Renal pelvis (tissue), 12 donors: ENCODE data around the gene STARD8. TPM values are rescaled to one million over a fixed set of nuclear protein-coding genes. Genes with fewer than 3 reads are reported as not detected.
"Not testable (repeated sequence)": the region's sequence is repeated elsewhere in the genome, so short reads cannot be mapped to it uniquely, and the experiment has no call there.

Experiments
- DNase-seq: peaks from one replicate; pipeline ENCODE4 v3.0.0-alpha.2; 2013
- long read RNA-seq, 16 experiments: transcript quantifications; one replicate each; lab custom pipeline, GENCODE V29; 2026
- polyA plus RNA-seq, 3 donors: library from polyadenylated mRNA; unstranded; fragments of 120-200 nt; gene quantifications; one replicate each; pipeline ENCODE4 v1.2.1, GENCODE V29; 2013; ENCODE audit not compliant: insufficient read length in 3 of 3

Gene STARD8, protein sequence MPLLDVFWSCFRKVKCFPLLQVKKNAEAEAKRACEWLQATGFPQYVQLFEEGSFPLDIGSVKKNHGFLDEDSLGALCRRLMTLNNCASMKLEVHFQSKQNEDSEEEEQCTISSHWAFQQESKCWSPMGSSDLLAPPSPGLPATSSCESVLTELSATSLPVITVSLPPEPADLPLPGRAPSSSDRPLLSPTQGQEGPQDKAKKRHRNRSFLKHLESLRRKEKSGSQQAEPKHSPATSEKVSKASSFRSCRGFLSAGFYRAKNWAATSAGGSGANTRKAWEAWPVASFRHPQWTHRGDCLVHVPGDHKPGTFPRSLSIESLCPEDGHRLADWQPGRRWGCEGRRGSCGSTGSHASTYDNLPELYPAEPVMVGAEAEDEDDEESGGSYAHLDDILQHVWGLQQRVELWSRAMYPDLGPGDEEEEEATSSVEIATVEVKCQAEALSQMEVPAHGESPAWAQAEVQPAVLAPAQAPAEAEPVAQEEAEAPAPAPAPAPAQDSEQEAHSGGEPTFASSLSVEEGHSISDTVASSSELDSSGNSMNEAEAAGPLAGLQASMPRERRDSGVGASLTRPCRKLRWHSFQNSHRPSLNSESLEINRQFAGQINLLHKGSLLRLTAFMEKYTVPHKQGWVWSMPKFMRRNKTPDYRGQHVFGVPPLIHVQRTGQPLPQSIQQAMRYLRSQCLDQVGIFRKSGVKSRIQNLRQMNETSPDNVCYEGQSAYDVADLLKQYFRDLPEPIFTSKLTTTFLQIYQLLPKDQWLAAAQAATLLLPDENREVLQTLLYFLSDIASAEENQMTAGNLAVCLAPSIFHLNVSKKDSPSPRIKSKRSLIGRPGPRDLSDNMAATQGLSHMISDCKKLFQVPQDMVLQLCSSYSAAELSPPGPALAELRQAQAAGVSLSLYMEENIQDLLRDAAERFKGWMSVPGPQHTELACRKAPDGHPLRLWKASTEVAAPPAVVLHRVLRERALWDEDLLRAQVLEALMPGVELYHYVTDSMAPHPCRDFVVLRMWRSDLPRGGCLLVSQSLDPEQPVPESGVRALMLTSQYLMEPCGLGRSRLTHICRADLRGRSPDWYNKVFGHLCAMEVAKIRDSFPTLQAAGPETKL
- polyA plus RNA-seq: 10 to 100 TPM; 20.3 to 22.9 (median 21.0) TPM
- long read RNA-seq, donor 1, full-length matches to known transcripts: 1 of 1 reads
- long read RNA-seq, donor 1, partial matches to known transcripts: 0 of 1 reads
- long read RNA-seq, donor 1, other reads (novel, unspliced or antisense): 0 of 1 reads
- long read RNA-seq, donor 2, full-length matches to known transcripts: 2 of 2 reads
- long read RNA-seq, donor 2, partial matches to known transcripts: 0 of 2 reads
- long read RNA-seq, donor 2, other reads (novel, unspliced or antisense): 0 of 2 reads
- long read RNA-seq, donor 3: 0 reads
- long read RNA-seq, donor 4, full-length matches to known transcripts: 1 of 12 reads
- long read RNA-seq, donor 4, partial matches to known transcripts: 11 of 12 reads
- long read RNA-seq, donor 4, other reads (novel, unspliced or antisense): 0 of 12 reads
- long read RNA-seq, donor 5, full-length matches to known transcripts: 1 of 1 reads
- long read RNA-seq, donor 5, partial matches to known transcripts: 0 of 1 reads
- long read RNA-seq, donor 5, other reads (novel, unspliced or antisense): 0 of 1 reads
- long read RNA-seq, donor 6, full-length matches to known transcripts: 5 of 10 reads
- long read RNA-seq, donor 6, partial matches to known transcripts: 5 of 10 reads
- long read RNA-seq, donor 6, other reads (novel, unspliced or antisense): 0 of 10 reads
- long read RNA-seq, donor 7, full-length matches to known transcripts: 1 of 1 reads
- long read RNA-seq, donor 7, partial matches to known transcripts: 0 of 1 reads
- long read RNA-seq, donor 7, other reads (novel, unspliced or antisense): 0 of 1 reads
- long read RNA-seq, donor 8: 0 reads
- long read RNA-seq, donor 9: 0 reads
- long read RNA-seq, donor 10: 0 reads
- long read RNA-seq, donor 11: 0 reads
- long read RNA-seq, donor 12, full-length matches to known transcripts: 1 of 8 reads
- long read RNA-seq, donor 12, partial matches to known transcripts: 7 of 8 reads
- long read RNA-seq, donor 12, other reads (novel, unspliced or antisense): 0 of 8 reads
- long read RNA-seq, donor 13: 0 reads
- long read RNA-seq, donor 14, full-length matches to known transcripts: 2 of 7 reads
- long read RNA-seq, donor 14, partial matches to known transcripts: 5 of 7 reads
- long read RNA-seq, donor 14, other reads (novel, unspliced or antisense): 0 of 7 reads
- long read RNA-seq, donor 15, full-length matches to known transcripts: 2 of 2 reads
- long read RNA-seq, donor 15, partial matches to known transcripts: 0 of 2 reads
- long read RNA-seq, donor 15, other reads (novel, unspliced or antisense): 0 of 2 reads
- long read RNA-seq, donor 16, full-length matches to known transcripts: 1 of 11 reads
- long read RNA-seq, donor 16, partial matches to known transcripts: 10 of 11 reads
- long read RNA-seq, donor 16, other reads (novel, unspliced or antisense): 0 of 11 reads

DNA sequence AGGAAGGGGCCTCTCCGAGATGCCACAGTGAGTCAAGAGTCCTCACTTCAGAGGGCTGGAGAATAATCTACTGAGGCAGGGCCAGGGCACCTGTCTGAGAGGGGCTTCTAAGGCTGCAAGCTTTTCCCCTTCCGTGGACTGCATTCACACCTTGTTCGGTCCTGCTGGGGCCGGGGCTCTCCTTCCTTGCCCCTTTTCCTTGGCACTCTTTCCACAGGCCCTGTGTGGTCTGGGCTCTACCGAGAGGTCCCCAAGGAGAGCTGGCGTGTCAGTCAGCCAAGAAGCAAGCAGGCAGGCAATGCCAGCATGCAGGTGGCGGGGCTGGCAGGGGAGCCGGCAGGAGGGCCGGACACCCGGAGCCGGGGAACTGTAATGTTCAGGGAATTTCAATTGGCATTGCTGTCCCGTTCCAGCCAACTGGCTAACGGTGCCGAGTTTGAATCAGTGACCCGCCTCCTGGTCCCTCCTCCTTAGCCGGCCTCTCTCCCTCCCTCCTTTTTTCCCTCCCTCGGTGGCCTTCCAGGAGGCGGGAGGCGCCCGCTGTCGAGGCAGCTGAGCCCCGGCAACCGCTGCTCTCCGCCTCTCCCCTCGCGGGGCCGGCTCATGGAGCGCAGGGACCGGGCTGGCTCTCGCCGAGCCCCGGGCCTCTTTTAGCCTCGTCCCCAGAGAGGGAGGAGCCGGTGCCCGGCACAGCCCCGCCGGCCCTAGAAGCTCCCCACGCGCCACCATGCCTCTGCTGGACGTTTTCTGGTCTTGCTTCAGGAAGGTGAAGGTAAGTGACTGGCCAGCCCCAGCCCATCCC is at the start of gene STARD8:
STARD8 (plus strand) TSS at position 511 of the 802 bp plus-strand sequence; CDS start at position 728, 217 bp downstream.
- peak; percentile 29 for DNase-seq

DNA sequence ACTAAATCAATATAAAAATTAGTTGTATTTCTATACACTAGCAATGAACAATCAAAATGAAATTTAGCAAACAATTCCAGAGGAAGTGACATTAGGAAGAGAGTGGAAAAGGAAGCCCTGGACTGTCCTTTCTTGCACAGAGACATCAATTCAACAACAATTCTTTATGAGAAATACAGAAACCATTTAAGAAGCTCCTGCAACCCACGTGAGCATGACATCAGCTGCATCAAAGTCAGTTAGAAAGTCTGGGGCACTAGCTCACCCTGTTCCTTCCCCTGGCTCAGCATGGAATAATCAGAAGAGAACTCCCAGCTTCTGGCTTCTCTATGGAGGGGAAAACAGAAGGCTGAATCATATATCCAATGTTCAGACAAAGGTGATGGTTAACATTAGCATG is 48.6 kb upstream of the STARD8 start:
- no peak for DNase-seq

DNA sequence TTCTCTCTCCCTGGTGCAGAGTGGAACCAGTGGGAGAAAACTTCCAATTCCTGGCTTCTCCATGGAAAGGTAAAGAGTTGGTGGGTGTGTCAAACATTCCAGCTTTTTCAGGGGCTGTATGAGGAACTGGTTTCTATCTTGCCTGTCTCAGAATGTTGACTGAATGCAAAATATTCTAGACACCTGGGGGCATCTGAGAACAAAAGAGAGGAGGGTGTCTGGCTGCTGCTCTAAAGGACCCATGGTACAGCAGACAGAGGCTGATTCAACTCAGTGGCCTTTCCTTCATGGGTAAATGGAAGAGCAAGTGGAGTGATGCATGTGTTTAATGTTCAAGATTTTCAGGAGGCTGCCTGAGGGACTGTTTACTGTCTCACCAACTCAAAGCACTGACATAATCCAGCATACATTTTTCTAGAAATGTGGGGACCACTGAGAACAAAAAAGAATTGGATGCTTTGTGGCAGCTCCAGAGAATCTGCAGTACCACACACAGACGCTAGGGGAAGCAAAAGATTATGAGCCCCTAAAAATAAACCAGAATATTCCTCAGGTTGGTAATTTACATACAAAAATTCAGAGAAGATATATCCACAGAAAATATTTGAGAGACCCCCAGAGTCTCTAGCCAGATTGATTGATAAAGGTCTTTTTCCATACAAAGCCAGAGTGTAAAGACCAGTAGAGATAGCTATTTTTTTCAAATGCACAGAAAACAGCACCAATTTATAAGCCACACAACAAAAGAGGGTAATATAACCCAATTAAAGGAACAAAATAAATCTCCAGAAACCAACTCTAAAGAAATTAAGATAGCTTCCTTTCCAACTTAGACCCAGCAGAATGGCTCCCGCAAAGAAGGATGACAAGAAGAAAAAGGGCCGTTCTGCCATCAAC is 48.0 kb upstream of the STARD8 start:
- no peak for DNase-seq

DNA sequence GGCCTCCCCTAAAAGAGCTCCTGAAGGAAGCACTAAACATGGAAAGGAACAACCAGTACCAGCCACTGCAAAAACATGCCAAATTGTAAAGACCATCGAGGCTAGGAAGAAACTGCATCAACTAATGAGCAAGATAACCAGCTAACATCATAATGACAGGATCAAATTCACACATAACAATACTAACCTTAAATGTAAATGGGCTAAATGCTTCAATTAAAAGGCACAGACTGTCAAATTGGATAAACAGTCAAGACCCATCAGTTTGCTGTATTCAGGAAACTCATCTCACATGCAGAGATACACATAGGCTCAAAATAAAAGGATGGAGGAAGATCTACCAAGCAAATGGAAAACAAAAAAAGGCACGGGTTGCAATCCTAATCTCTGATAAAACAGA is 43.2 kb upstream of the STARD8 start:
- DNase-seq: not testable (repeated sequence)

DNA sequence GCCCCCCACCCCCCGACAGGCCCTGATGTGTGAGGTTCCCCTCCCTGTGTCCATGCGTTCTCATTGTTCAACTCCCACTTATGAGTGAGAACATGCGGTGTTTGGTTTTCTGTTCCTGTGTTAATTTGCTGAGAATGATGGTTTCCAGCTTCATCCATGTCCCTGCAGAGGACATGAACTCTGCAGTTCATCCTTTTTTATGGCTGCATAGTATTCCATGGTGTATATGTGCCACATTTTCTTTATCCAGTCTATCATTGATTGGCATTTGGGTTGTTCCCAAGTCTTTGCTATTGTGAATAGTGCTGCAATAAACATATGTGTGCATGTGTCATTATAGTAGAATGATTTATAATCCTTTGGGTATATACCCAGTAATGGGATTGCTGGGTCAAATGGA is 32.7 kb upstream of the STARD8 start:
- not testable (repeated sequence) for DNase-seq

DNA sequence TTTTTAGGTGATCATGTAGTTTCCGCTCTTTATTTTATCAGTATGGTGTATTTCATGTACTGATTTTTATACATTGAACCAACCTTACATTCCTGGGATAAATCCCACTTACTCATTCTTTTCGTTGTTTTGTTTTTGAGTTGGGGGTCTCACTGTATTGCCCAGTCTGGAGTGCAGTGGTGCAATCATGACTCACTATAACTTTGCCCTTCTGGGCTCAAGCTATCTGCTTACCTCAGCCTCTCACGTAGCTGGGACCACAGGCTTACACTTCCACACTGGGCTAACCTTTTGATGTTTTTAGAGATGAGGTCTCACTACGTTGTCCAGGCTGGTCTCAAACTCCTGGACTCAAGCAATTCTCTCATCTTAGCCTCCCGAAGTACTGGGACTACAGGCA is 19.5 kb upstream of the STARD8 start:
- DNase-seq: no peak

DNA sequence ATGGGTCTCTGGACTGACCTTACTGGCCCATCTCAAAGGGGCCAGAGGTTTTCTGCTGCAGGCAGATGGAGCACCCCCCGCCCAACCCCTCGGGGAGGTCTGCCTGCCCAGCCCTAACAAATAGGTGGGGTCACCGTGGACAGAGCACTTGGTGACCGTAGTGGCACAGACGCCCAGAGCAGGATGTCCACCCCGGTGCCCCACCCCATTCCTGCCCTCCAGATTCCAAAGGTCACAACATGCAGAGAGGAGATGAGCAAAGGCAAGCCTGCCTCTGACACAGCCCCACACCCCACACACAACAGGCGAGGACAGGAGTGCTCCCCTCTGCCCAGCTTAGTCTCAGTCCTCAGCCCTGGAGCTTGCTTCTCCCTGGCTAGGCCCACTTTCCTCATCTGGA is 17.5 kb upstream of the STARD8 start:
- DNase-seq: not testable (repeated sequence)

DNA sequence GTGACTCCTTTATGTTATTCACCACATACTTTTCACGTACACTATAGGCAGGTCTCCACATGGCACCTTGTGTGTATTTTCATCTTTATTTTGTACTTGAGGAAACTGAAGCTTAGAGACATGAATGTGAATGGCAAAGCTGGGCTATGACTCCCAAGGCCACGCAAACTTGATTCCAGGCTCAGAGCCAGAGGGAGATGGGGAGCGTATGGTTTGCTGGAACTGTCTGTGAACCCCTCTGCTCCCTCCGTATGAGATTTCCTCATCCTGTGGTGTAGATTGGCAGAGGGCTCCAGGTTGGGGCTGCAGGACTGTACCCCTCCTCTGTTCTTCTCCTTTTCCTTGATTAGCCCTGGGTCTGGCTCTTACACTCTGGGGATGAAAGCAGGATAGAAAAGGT is 16.1 kb upstream of the STARD8 start:
- DNase-seq: no peak

DNA sequence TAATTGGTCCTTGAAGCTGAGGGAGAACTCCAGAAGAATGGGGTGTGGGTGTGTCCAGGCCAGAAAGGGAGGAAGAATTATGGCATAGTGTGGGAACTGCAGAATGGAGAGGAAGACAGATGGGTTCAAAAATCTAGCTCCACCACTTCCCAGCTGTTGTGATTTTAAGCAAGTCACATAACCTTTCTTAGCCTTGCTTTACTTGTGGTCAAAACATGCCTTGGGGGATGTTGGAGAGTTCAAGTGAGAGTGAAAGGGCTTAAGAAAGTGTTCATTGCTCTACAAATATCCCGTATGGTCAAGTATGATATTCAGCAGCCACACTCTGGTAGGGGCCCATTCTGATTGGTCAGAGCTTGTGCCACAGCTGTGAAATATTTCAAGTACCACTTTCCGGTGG is 15.0 kb upstream of the STARD8 start:
- no peak for DNase-seq

DNA sequence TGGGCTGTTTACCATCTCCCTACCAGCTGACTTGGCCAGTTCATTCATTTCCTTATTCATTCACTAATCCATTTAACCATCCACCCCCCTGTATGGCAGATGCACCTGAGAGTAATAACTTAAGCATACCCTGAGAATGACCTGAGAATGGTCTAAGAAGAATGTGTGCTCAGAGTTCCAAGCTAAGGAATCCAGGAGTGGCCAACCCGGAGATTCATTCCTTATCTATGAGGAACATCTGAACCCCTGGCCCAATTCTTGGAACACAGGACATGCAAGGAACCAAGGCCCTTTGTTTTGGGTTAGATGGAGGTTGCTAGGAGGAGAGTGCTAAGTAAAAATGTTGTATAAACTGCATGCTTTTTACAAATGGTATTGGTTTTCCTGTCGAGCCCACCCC is 13.5 kb upstream of the STARD8 start:
- DNase-seq: no peak

DNA sequence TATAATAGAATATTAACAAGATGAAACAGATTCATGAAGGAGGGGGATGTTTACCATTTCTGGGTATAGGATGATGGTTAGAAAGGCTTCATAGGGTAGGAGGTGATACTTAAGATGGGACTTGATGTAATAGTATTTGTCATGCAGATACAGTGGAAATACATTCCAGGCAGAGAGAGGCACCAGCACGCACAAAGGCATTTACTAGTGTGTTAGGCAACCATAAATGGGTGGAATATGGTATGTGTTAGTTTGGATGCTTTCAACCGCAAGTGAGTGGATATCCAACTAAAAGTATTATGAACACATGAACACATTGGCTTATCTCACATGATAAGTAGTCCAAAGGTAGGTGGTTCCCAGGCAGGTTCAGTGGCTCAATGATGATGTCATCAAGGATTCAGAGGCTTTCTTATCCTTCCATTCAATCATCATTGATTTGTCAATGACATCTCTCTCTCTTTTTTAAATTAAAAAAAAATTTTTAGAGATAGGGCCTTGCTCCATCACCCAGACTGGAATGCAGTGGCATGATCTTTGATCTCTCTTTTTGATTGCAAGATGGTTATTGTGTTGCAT is 12.7 kb upstream of the STARD8 start:
- DNase-seq: no peak

DNA sequence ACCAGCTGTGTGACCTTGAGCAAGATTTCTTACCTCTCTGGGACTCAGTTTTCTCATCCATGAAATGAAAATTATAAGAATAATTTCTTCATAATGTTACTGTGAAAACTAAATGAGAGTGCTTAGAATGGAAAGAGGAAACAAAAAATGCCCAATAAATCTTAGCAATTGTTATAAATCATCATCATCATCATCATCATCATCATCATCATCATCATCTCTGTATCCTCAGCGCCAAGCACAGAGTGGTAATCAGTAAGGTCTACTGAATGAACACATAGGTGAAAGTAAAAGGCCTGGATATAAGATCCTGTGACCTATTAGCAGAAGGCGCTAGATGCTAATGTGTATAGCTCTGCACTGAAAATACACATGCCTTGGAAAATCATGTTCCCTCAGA is 6.8 kb upstream of the STARD8 start:
- DNase-seq: no peak

DNA sequence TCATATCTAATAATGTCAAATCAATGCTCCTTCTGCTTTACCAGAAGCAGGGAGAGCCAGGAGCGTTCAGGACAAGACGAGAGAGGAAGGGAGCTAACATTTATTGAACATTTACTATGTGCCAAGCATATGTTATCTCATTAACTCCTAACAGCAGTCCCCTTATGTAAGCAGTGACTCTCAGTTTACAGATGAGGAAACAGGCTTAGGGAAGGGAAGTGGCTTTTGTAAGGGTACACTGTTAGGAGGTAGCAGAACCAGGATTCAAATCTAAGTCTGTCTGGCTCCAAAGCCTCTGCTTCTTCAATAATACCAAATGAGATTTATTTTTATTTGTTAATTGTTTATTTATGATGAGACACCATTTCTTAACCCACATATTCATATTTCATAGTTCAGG is 2.6 kb upstream of the STARD8 start:
- no peak for DNase-seq

DNA sequence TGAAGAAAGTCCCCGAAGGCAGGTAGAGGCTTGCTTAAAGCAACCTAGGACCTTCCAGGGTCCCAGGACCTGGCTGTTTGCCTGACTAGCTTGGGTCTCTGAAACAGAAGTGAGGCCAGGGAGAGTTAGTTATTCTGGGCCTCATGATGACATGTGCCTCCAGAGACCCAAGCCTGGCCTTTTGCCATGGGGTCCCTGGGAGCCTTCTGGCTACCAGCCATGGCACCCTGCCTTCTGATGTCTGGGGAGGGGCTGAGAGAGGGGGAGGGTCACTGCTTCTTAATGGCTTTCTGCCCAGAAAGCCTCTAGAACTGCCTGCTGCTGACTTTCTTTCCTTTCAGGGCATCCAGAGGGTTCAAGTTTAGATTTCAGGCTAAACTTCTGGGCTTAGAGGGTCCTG is 1.0 kb upstream of the STARD8 start:
- no peak for DNase-seq

DNA sequence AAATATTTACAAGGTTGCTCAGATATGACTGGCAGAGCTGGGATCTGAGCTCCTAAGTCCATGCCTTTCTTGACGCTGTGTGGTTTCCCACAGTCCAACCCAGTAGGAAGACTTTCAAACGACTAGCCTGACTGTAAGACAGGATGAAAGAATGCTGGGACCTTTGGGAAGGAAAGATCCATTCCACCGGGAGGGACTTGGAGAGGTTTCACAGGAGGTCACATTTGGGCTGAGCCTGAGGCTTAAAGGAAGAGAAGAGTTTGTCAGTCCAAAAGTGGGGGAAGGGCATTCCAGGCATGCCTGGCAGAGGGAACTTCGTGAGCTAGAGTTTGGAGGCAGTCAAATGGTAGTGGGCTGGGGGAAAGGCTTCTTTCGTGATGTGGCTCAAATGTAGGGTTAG is 1.5 kb downstream of the STARD8 start:
- no peak for DNase-seq

DNA sequence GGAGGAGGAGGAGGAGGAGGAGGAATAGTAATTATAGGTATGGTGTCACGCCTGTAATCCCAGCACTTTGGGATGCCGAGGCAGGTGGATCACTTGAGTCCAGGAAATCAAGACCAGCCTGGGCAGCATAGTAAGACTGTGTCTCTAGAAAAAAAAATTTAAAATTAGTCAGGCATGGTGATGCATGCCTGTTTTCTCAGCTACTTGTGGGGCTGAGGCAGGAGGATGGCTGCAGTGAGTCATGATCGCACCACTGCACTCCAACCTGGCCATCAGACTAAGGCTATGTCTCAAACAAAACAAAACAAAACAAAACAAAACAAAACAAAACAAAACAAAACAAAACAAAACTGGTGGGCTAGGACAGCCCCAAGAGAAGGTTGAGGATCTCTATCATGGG is 3.0 kb downstream of the STARD8 start:
- no peak for DNase-seq

DNA sequence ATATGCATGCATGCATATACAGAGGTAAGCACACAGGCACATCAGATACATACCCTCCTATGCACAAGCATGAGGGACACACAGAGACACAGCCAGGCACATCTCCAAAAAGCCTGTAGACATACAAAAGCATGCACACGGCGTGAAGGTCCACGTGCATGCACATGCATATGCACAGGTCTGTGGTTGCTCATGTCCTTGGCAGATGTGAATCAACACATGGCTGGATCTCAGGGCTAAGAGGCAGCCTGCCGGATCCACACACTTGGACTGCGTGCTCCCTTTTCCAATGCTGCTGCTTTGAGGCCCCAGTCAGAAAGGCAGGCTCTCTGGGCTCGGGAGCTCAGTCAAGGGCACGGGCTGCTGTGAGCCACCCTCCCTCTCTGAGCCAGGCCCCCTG is 3.6 kb downstream of the STARD8 start:
- DNase-seq: no peak
